Measurements from ENCODE around the gene OR4N5.

DNA sequence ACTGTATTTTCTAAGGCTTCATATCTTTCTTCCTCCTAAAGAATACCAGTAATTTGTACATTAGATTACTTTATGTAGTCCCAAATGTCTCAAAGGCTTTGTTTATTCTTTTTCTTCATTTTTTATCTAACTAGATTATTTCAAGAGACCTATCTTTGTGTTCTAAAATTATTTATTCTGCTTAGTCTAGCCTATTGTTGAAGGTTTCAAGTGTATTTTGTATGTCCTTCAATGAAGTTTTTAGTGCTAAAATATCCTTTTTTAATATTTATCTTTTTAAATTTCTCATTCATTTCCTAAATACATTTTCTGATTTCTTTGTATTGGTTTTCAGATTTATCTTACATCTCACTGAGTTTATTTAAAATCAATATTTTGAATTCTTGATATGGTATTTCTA is 25.8 kb downstream of the OR4N5 start:
- TF ChIP-seq POLR2A (IDR thresholded peaks at IDR 0.05) (no peak), POLR2AphosphoS5 (IDR thresholded peaks at IDR 0.05) (no peak), EP300 (IDR thresholded peaks at IDR 0.05) (no peak)
- TF ChIP-seq, protein P1, sequence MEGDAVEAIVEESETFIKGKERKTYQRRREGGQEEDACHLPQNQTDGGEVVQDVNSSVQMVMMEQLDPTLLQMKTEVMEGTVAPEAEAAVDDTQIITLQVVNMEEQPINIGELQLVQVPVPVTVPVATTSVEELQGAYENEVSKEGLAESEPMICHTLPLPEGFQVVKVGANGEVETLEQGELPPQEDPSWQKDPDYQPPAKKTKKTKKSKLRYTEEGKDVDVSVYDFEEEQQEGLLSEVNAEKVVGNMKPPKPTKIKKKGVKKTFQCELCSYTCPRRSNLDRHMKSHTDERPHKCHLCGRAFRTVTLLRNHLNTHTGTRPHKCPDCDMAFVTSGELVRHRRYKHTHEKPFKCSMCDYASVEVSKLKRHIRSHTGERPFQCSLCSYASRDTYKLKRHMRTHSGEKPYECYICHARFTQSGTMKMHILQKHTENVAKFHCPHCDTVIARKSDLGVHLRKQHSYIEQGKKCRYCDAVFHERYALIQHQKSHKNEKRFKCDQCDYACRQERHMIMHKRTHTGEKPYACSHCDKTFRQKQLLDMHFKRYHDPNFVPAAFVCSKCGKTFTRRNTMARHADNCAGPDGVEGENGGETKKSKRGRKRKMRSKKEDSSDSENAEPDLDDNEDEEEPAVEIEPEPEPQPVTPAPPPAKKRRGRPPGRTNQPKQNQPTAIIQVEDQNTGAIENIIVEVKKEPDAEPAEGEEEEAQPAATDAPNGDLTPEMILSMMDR (IDR thresholded peaks at IDR 0.05), result no peak

Data from gastroesophageal sphincter (tissue), 3 donors.